K562 (cell line): ENCODE results near the gene APOM. TPM values are rescaled to one million over a fixed set of nuclear protein-coding genes. Genes with fewer than 3 reads are reported as not detected.

ENCODE experiments used
- CHCHD3 ChIP-seq: fragments of 250-450 bp; sonication (Bioruptor Pico); IDR thresholded peaks from 2 replicates; pipeline ENCODE4 v2.1.2; 2022; ENCODE audit warnings: mild to moderate bottlenecking
- CREM ChIP-seq: IDR thresholded peaks from 2 replicates; pipeline ENCODE4 v1.6.1; 2014; ENCODE audit warnings: antibody characterized with exemption, low read depth
- CTCFL ChIP-seq: IDR thresholded peaks from 2 replicates; pipeline ENCODE4 v1.6.1; 2011; ENCODE audit warnings: borderline replicate concordance, low read depth, mild to moderate bottlenecking, moderate library complexity, low read length; ENCODE audit not compliant: insufficient read depth, poor library complexity, severe bottlenecking
- ETV6 ChIP-seq, 3 experiments: fragments of 150-350 bp in 1 of 3; sonication (generic) in 1 of 3; formaldehyde crosslinking in 1 of 3; IDR thresholded peaks; 2 replicates each; pipeline versions ENCODE4 v1.6.1 to v1.8.0; 2014 to 2022; ENCODE audit warnings: borderline replicate concordance in 2 of 3, low read depth in 2 of 3, antibody characterized with exemption in 1 of 3, low read length in 1 of 3, mild to moderate bottlenecking in 1 of 3, missing genetic modification reagents in 1 of 3
- HLTF ChIP-seq: fragments of 450-650 bp; IDR thresholded peaks from 2 replicates; pipeline ENCODE4 v1.6.1; 2016
- IFI16 ChIP-seq: fragments of 250-450 bp; sonication (Bioruptor Pico); IDR thresholded peaks from 2 replicates; pipeline ENCODE4 v2.1.2; 2022; ENCODE audit warnings: mild to moderate bottlenecking, inconsistent platforms
- IRF2 ChIP-seq: sonication (generic); formaldehyde crosslinking; IDR thresholded peaks from 2 replicates; pipeline ENCODE4 v1.8.1; 2022; ENCODE audit warnings: mild to moderate bottlenecking, missing genetic modification reagents
- JUNB ChIP-seq: fragments of 450-650 bp; formaldehyde crosslinking; conservative IDR thresholded peaks from 2 replicates; pipeline ENCODE4 v1.4.0; 2020; ENCODE audit warnings: mild to moderate bottlenecking
- MTF1 ChIP-seq: fragments of 250-450 bp; sonication (Bioruptor Pico); IDR thresholded peaks from 2 replicates; pipeline ENCODE4 v1.9.0; 2021; ENCODE audit warnings: moderate library complexity, mild to moderate bottlenecking, inconsistent platforms, borderline replicate concordance
- MXD1 ChIP-seq: fragments of 250-450 bp; sonication (Bioruptor Pico); IDR thresholded peaks from 2 replicates; pipeline ENCODE4 v1.8.0; 2021; ENCODE audit warnings: borderline replicate concordance, mild to moderate bottlenecking, moderate library complexity; ENCODE audit not compliant: poor library complexity, severe bottlenecking
- MXI1 ChIP-seq: IDR thresholded peaks from 2 replicates; pipeline ENCODE4 v1.6.1; 2011; ENCODE audit warnings: low read depth, mild to moderate bottlenecking, improper control_type of control experiment, low read length
- NFXL1 ChIP-seq: fragments of 450-650 bp; formaldehyde crosslinking; IDR thresholded peaks from 2 replicates; pipeline ENCODE4 v1.4.0; 2021; ENCODE audit warnings: mild to moderate bottlenecking
- PHTF2 ChIP-seq: fragments of 250-450 bp; sonication (Bioruptor Pico); IDR thresholded peaks from 2 replicates; pipeline ENCODE4 v1.5.0; 2021; ENCODE audit warnings: mild to moderate bottlenecking
- SLC30A9 ChIP-seq: fragments of 250-450 bp; sonication (Bioruptor Pico); IDR thresholded peaks from 2 replicates; pipeline ENCODE4 v1.8.0; 2022; ENCODE audit warnings: mild to moderate bottlenecking, moderate library complexity
- STAT5B ChIP-seq: fragments of 250-450 bp; sonication (Bioruptor Pico); IDR thresholded peaks from 2 replicates; pipeline ENCODE4 v1.8.0; 2021; ENCODE audit warnings: mild to moderate bottlenecking, inconsistent platforms
- TAL1 ChIP-seq: fragments of 450-650 bp; IDR thresholded peaks from 2 replicates; pipeline ENCODE4 v1.6.1; 2016; ENCODE audit warnings: mild to moderate bottlenecking
- TBL1XR1 ChIP-seq, 2 experiments: IDR thresholded peaks; 2 replicates each; pipeline ENCODE4 v1.6.1; 2012; ENCODE audit warnings: improper control_type of control experiment in 2 of 2, low read length in 2 of 2, mild to moderate bottlenecking in 1 of 2
- TCF3 ChIP-seq: sonication (generic); formaldehyde crosslinking; IDR thresholded peaks from 2 replicates; pipeline ENCODE4 v1.4.0; 2020; ENCODE audit warnings: mild to moderate bottlenecking, missing genetic modification reagents
- ZKSCAN1 ChIP-seq: fragments of 150-350 bp; IDR thresholded peaks from 2 replicates; pipeline ENCODE4 v1.6.1; 2016; ENCODE audit warnings: low read depth, low read length
- ZNF217 ChIP-seq: sonication (generic); formaldehyde crosslinking; IDR thresholded peaks from 2 replicates; pipeline ENCODE4 v1.8.0; 2022; ENCODE audit warnings: mild to moderate bottlenecking, missing genetic modification reagents
- ZNF518B ChIP-seq: fragments of 250-450 bp; sonication (Bioruptor Pico); IDR thresholded peaks from 2 replicates; pipeline ENCODE4 v1.5.0; 2021; ENCODE audit warnings: mild to moderate bottlenecking, moderate library complexity
- ZNF717 ChIP-seq: fragments of 250-450 bp; sonication (Bioruptor Pico); IDR thresholded peaks from 2 replicates; pipeline ENCODE4 v1.5.0; 2021
- ZNF764 ChIP-seq: fragments of 250-450 bp; sonication (Bioruptor Pico); IDR thresholded peaks from 2 replicates; pipeline ENCODE4 v1.4.0; 2020; ENCODE audit warnings: low read depth, mild to moderate bottlenecking, moderate library complexity
- polyA plus RNA-seq, 8 experiments: library from polyadenylated mRNA; depleted of rRNA in 4 of 8; stranded (reverse) in 5 of 8; unstranded in 3 of 8; fragments of >200 nt; fragmentation: Nextera tagmentation in 2 of 8; fragmentation: Illumina TruSeq in 1 of 8; extraction: Ambion mirVana in 2 of 8; extraction: Trizol in 1 of 8; gene quantifications; 2 replicates each; pipeline versions ENCODE4 v1.2.1 to v1.2.3, GENCODE V29; 2011 to 2014; ENCODE audit warnings: inconsistent platforms in 1 of 8, missing spikeins in 1 of 8
- total RNA-seq, 7 experiments: library from RNA; depleted of rRNA in 6 of 7; stranded (reverse); fragments of >200 nt in 6 of 7; fragmentation: Illumina TruSeq in 2 of 7; extraction: Trizol in 2 of 7; gene quantifications; 2 replicates each; pipeline versions ENCODE4 v1.2.1 to v1.2.3, GENCODE V29; 2011 to 2021; ENCODE audit warnings: low replicate concordance in 1 of 7

The APOM gene
- total and polyA plus RNA-seq, 9 of the 15 experiments (the other 6 are each of a cell fraction or from before 2014, with no cell fraction given), result 5.7 to 24.3 (median 10.4) TPM

GRCh38 chr6:31660381-31661261, 4.9 kb downstream of the APOM start, which contains the start of gene C6orf47 (continued):
- TF ChIP-seq ETV6 (IDR thresholded peaks at IDR 0.05; ENCODE audit: borderline replicate concordance in 1 of 2, low read depth in 2 of 2, low read length in 1 of 2), result no peak
- TF ChIP-seq ETV6 (CRISPR knock-in tag; IDR thresholded peaks at IDR 0.05; ENCODE audit: borderline replicate concordance), result no peak
- no peak for TF ChIP-seq HLTF
- TF ChIP-seq PHTF2 (CRISPR knock-in tag), result no peak; the same call in 1 of the 2 replicates
- TF ChIP-seq MXI1, result peak; percentile 55
- TF ChIP-seq NFXL1, result no peak
- TF ChIP-seq CTCFL, result no peak
- no peak for TF ChIP-seq STAT5B (CRISPR knock-in tag)
- no peak for TF ChIP-seq JUNB (CRISPR knock-in tag)
- peak; percentile 90 for TF ChIP-seq ZNF717 (CRISPR knock-in tag)
- TF ChIP-seq ZKSCAN1, result peak; percentile 63; the same call in 1 of the 2 replicates
- TF ChIP-seq TBL1XR1 (IDR thresholded peaks at IDR 0.05; ENCODE audit: low read length in 2 of 2), result no peak; a peak in 3 of 4 replicates
- no peak; the same call in 1 of the 2 replicates for TF ChIP-seq SLC30A9 (CRISPR knock-in tag)
- TF ChIP-seq ZNF764, result no peak; the same call in 1 of the 2 replicates
- no peak for TF ChIP-seq IFI16 (CRISPR knock-in tag)
- peak; percentile 27 for TF ChIP-seq CHCHD3 (CRISPR knock-in tag)
- TF ChIP-seq TCF3 (CRISPR knock-in tag), result no peak; the same call in 1 of the 2 replicates
- TF ChIP-seq MXD1 (CRISPR knock-in tag), result peak; percentile 45
- no peak for TF ChIP-seq CREM
- peak; percentile 72; the same call in 1 of the 2 replicates for TF ChIP-seq ZNF518B (CRISPR knock-in tag)
- no peak for TF ChIP-seq ZNF217 (CRISPR knock-in tag)
- no peak for TF ChIP-seq IRF2 (CRISPR knock-in tag)
- TF ChIP-seq TAL1, result no peak
- TF ChIP-seq MTF1 (CRISPR knock-in tag), result no peak
